ENCODE data around the gene MYO5C. TPM values are rescaled to one million over a fixed set of nuclear protein-coding genes. Genes with fewer than 3 reads are reported as not detected.
A peak's percentile ranks its signal among the peaks of the same experiment; 100 is the strongest.

MYO5C gene
- total RNA-seq, 1 donor from 2014 or later, result 10.3 TPM

- no peak for DNase-seq (ENCODE audit: extremely low spot score in 2 of 2)
- no peak overlapping the region for H3K4me3 ChIP-seq
- H3K36me3 ChIP-seq, result peaks cover 0 to 33% of the 10 kb centered on the region in 2 donors
- H3K27me3 ChIP-seq, result no peaks in the 10 kb centered on the region
- no peaks in the 10 kb centered on the region for H3K9me3 ChIP-seq
- TF ChIP-seq POLR2AphosphoS5 (IDR thresholded peaks at IDR 0.05; ENCODE audit: insufficient read depth in 1 of 2, low read depth in 1 of 2), result no peak
- TF ChIP-seq, protein P1, sequence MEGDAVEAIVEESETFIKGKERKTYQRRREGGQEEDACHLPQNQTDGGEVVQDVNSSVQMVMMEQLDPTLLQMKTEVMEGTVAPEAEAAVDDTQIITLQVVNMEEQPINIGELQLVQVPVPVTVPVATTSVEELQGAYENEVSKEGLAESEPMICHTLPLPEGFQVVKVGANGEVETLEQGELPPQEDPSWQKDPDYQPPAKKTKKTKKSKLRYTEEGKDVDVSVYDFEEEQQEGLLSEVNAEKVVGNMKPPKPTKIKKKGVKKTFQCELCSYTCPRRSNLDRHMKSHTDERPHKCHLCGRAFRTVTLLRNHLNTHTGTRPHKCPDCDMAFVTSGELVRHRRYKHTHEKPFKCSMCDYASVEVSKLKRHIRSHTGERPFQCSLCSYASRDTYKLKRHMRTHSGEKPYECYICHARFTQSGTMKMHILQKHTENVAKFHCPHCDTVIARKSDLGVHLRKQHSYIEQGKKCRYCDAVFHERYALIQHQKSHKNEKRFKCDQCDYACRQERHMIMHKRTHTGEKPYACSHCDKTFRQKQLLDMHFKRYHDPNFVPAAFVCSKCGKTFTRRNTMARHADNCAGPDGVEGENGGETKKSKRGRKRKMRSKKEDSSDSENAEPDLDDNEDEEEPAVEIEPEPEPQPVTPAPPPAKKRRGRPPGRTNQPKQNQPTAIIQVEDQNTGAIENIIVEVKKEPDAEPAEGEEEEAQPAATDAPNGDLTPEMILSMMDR (IDR thresholded peaks at IDR 0.05), result peak in 1 of 3 experiments; percentile 19
- H3K4me1 ChIP-seq, result no peaks in the 10 kb centered on the region
- intact Hi-C loops (cut with DNase I), result no loop called here
- H3K27ac ChIP-seq, result no peak overlapping the region
Observed at GRCh38 chr15:52331490-52332240, 36.1 kb upstream of the MYO5C start.

DNA sequence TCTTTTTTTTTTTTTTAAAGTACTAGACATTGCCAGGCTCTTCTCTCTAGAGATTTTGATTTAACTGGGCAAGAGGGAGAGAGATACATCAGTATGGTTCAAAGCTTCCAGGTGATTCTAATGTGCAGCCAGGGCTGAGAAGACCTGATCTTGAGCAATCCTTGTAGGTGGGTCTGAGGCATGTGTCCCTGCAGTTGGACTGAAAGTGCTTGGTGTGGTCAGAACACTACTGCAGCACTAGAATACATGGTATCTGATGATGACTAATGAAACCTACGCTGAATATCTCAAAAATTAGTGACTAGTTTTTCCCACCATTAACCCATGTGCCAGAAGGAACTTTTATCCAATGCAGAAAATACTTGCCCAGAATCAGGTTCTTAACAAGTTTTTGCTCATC lies 34.4 kb upstream of the MYO5C start:
- H3K36me3 ChIP-seq, result peaks cover 0 to 27% of the 10 kb centered on the region in 2 donors
- H3K4me3 ChIP-seq, result no peak overlapping the region
- no peak for DNase-seq (ENCODE audit: extremely low spot score in 2 of 2)
- no peaks in the 10 kb centered on the region for H3K9me3 ChIP-seq
- intact Hi-C loops (cut with DNase I), result no loop called here
- H3K4me1 ChIP-seq, result no peaks in the 10 kb centered on the region
- no peak overlapping the region for H3K27ac ChIP-seq
- no peaks in the 10 kb centered on the region for H3K27me3 ChIP-seq
- TF ChIP-seq POLR2A (IDR thresholded peaks at IDR 0.05) (no peak), POLR2AphosphoS5 (IDR thresholded peaks at IDR 0.05; ENCODE audit: insufficient read depth in 1 of 2, low read depth in 1 of 2) (no peak)
- TF ChIP-seq, protein P1 (IDR thresholded peaks at IDR 0.05), result no peak

DNA sequence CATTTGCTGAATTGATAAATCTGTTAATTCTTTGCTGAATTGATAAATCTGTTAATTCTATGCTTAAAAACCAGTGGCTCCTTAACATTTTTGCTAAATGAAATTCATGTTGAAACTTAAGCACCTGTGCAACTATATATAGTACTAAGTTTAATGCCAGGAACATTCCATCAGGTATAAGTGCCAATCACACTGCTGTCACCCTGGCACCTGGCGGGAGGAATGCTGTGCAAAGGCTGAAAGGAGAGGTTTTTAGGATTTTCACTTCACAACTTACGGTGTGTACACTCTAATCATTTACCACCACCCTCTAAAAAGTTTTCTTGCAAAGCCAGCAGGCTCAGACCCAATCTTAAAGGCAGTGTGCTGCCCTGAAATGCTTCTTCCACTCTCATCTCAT lies 33.5 kb upstream of the MYO5C start:
- TF ChIP-seq POLR2A (IDR thresholded peaks at IDR 0.05) (no peak), POLR2AphosphoS5 (IDR thresholded peaks at IDR 0.05; ENCODE audit: insufficient read depth in 1 of 2, low read depth in 1 of 2) (no peak)
- TF ChIP-seq, protein P1 (IDR thresholded peaks at IDR 0.05), result no peak

GRCh38 chr15:52328680-52329079 lies 33.1 kb upstream of the MYO5C start:
- DNase-seq (ENCODE audit: extremely low spot score in 2 of 2), result no peak
- Histone ChIP-seq H3K27me3 (no peaks in the 10 kb centered on the region), H3K4me1 (no peaks in the 10 kb centered on the region), H3K36me3 (peaks cover 0 to 27% of the 10 kb centered on the region in 2 donors), H3K27ac (no peak overlapping the region), H3K9me3 (no peaks in the 10 kb centered on the region), H3K4me3 (no peak overlapping the region)
- no peak for TF ChIP-seq POLR2AphosphoS5 (IDR thresholded peaks at IDR 0.05; ENCODE audit: insufficient read depth in 1 of 2, low read depth in 1 of 2)
- TF ChIP-seq, protein P1 (IDR thresholded peaks at IDR 0.05), result no peak
- TF ChIP-seq POLR2A (IDR thresholded peaks at IDR 0.05), result no peak
- intact Hi-C loops (cut with DNase I), result no loop called here

More for the DNA sequence above, 33.5 kb upstream of the MYO5C start:
- H3K27ac ChIP-seq, result no peak overlapping the region
- no peaks in the 10 kb centered on the region for H3K9me3 ChIP-seq
- no peak for DNase-seq (ENCODE audit: extremely low spot score in 2 of 2)
- no peaks in the 10 kb centered on the region for H3K4me1 ChIP-seq
- H3K27me3 ChIP-seq, result no peaks in the 10 kb centered on the region
- intact Hi-C loops (cut with DNase I), result no loop called here
- H3K4me3 ChIP-seq, result no peak overlapping the region
- peaks cover 0 to 27% of the 10 kb centered on the region in 2 donors for H3K36me3 ChIP-seq

DNA sequence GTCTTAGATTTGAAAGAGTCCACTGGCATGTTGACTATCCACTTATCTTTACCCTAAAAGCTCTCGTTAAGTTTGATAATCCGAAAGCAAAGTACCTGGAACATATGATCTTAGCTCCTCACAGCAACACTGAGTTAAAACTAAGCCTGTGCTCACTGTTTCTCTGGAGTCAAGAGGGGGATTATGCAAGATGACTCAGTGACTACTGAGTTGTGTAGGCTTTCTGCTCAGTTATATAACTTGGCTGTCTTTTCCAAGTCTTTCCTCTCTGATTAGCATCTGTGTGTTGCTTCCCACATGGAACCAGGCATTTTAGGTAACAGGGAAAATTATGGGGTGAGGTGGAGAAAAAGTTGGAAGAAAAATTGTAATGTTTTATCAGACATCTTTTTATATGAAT lies 31.2 kb upstream of the MYO5C start:
- Histone ChIP-seq H3K4me3 (no peak overlapping the region), H3K9me3 (no peaks in the 10 kb centered on the region), H3K27ac (no peak overlapping the region), H3K36me3 (peaks cover 0 to 27% of the 10 kb centered on the region in 2 donors), H3K4me1 (no peaks in the 10 kb centered on the region), H3K27me3 (no peaks in the 10 kb centered on the region)
- intact Hi-C loops (cut with DNase I), result no loop called here
- no peak for DNase-seq (ENCODE audit: extremely low spot score in 2 of 2)
- no peak for TF ChIP-seq POLR2A (IDR thresholded peaks at IDR 0.05)
- TF ChIP-seq, protein P1 (IDR thresholded peaks at IDR 0.05), result no peak
- no peak for TF ChIP-seq POLR2AphosphoS5 (IDR thresholded peaks at IDR 0.05; ENCODE audit: insufficient read depth in 1 of 2, low read depth in 1 of 2)

All from vagina (tissue), 2 donors.